ENCODE data around the gene DLG2. TPM values are rescaled to one million over a fixed set of nuclear protein-coding genes. Genes with fewer than 3 reads are reported as not detected.

The DLG2 gene
- total and polyA plus RNA-seq, 2 of the 8 experiments (the other 6 are each of a cell fraction or from before 2014, with no cell fraction given) = 1.7 to 14.3 TPM

DNA sequence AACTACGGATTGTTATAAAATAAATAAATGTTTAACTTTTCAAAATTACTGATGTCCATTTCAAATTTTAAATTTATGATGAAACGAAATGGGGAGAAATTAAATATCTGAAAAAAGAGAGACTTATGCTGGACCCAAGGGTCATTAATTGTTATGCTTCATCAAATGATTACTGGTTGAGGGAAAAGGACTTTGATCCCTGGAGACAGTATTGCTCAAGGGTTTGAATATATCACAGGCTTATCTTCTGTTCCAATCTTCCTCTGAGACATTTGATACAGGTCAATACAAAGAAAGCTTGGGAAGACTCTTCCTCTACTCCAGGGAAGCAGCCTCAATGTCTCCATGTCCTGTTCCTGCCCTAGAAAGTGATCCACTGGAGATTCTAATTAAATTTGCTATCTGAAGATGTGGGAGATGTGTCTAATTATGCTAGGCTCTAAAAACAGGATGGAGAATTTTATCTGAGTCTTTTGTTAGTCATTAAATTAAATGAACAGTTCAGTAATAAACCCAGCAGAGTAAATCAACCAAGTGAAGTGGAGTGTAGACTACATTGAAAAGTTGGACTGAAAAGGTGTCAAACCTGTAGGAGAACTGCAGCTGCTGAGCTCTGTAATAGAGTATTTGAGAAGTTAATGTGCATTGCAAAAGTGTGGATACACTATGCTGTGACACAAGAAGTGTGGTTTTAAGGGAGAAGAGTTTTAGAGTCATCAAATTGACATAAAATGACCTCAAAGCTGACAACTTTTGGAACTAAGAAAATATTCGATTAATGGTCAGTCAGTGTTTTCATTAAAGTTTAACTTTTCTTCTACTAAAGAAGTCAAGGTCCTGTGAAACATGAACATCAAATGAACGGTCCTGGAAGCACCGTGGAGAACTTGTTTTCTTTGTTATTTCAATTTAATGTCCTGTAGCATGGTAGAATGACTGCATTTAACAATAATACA, 1717.3 kb downstream of the DLG2 start:
- Histone ChIP-seq H2BK12ac (ENCODE audit: low read depth, low read length) (no peak overlapping the region), H4K8ac (ENCODE audit: extremely low read depth, insufficient read depth, low read length) (no peak overlapping the region), H4K5ac (ENCODE audit: insufficient read length, low read depth, low read length) (no peak overlapping the region), H3K27ac (ENCODE audit: low read depth, low read length) (no peak overlapping the region), H3K79me1 (ENCODE audit: low read depth, low read length) (no peaks in the 10 kb centered on the region), H3K4me1 (replicated peaks in 1 of 4; ENCODE audit: control insufficient read depth in 3 of 4, insufficient read depth in 4 of 4, low read length in 3 of 4) (no peaks in the 10 kb centered on the region), H3K23ac (ENCODE audit: insufficient read length) (no peak overlapping the region), H2BK20ac (ENCODE audit: low read length) (no peak overlapping the region), H2BK15ac (ENCODE audit: low read length) (no peak overlapping the region), H3K4me2 (ENCODE audit: insufficient read depth in 1 of 2, low read depth in 2 of 2, low read length in 2 of 2) (no peak overlapping the region), H3K18ac (ENCODE audit: extremely low read depth, low read length) (no peak overlapping the region), H3K27me3 (replicated peaks in 1 of 4; ENCODE audit: control insufficient read depth in 3 of 4, extremely low read depth in 1 of 4, insufficient read depth in 3 of 4, low read length in 3 of 4) (no peaks in the 10 kb centered on the region), H3K9me3 (ENCODE audit: insufficient read depth in 2 of 2, low read depth in 1 of 2, low read length in 1 of 2) (no peaks in the 10 kb centered on the region), H2AFZ (ENCODE audit: low read length) (no peak overlapping the region), H4K91ac (replicated peaks; ENCODE audit: insufficient read length, low read length) (no peak overlapping the region), H3K4me3 (ENCODE audit: extremely low read depth in 1 of 4, insufficient read depth in 2 of 4, low read depth in 3 of 4, low read length in 4 of 4) (no peak overlapping the region), H2AK5ac (ENCODE audit: low read depth, low read length) (no peak overlapping the region), H2BK120ac (replicated peaks; ENCODE audit: low read depth, low read length) (no peak overlapping the region), H3K36me3 (ENCODE audit: control insufficient read depth in 2 of 4, insufficient read depth in 4 of 4, low read length in 3 of 4) (no peaks in the 10 kb centered on the region), H3K4ac (replicated peaks; ENCODE audit: insufficient read length, low read depth, low read length) (no peak overlapping the region), H3K9ac (replicated peaks in 1 of 4; ENCODE audit: extremely low read depth in 1 of 4, low read depth in 3 of 4, low read length in 3 of 4) (no peak overlapping the region), H3K23me2 (ENCODE audit: low read depth, low read length) (no peaks in the 10 kb centered on the region; the same call in 1 of the 2 replicates), H3K79me2 (ENCODE audit: control insufficient read depth in 1 of 2, insufficient read depth in 2 of 2, low read length in 2 of 2) (no peaks in the 10 kb centered on the region), H3K14ac (ENCODE audit: insufficient read length) (no peak overlapping the region), H3K56ac (replicated peaks; ENCODE audit: insufficient read length, low read depth, low read length) (no peak overlapping the region), H2BK5ac (ENCODE audit: low read depth, low read length) (no peak overlapping the region), H4K20me1 (replicated peaks in 1 of 2; ENCODE audit: control insufficient read depth in 1 of 2, insufficient read depth in 2 of 2, low read length in 2 of 2) (no peaks in the 10 kb centered on the region)
- POLR2A ChIA-PET (ENCODE audit: partially characterized antibody) = no interaction called here
- TF ChIP-seq, protein P1, sequence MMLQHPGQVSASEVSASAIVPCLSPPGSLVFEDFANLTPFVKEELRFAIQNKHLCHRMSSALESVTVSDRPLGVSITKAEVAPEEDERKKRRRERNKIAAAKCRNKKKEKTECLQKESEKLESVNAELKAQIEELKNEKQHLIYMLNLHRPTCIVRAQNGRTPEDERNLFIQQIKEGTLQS (IDR thresholded peaks at IDR 0.05; ENCODE audit: insufficient read depth, low read depth, low read length) = no peak
- TF ChIP-seq BRCA1 (IDR thresholded peaks at IDR 0.05; ENCODE audit: low read depth, low read length) = no peak
- no peak for TF ChIP-seq SUZ12 (IDR thresholded peaks at IDR 0.05; ENCODE audit: low read length)
- CTCF ChIA-PET (ENCODE audit: partially characterized antibody) = interaction anchor here (1.1 kb wide), 1 partner anchor 38 kb away, joined by 3 read pairs; no protein-coding TSS in a partner anchor
- FAIRE-seq = no peak
- no peak for DNase-seq (ENCODE audit: low read depth in 1 of 2, low spot score in 2 of 2)
- WGBS, 2 experiments (ENCODE audit: extremely low coverage in 1 of 2, insufficient coverage in 1 of 2, insufficient read length in 1 of 2, insufficient replicate concordance in 2 of 2, low coverage in 1 of 2, low lambda C conversion rate in 2 of 2, missing lambda C conversion rate in 1 of 2) = 87% methylated on average over 5 of the region's 5 CpGs; no CpG with 5 or more reads in 1 of the 2 experiments
